CD14-positive monocyte (primary cell): Measurements from ENCODE around the gene F13A1. TPM values are rescaled to one million over a fixed set of nuclear protein-coding genes. Genes with fewer than 3 reads are reported as not detected.

ENCODE experiments used
- DNase-seq, 3 donors: peaks; one replicate each; pipeline ENCODE4 v3.0.0-alpha.2; 2011 to 2022
- H2AFZ ChIP-seq: 2 replicates; pipeline ENCODE4 v1.6.0; 2012; ENCODE audit warnings: mild to moderate bottlenecking, low read depth, low read length, inconsistent platforms; ENCODE audit not compliant: insufficient read depth, poor library complexity, severe bottlenecking
- H3K27ac ChIP-seq, 2 donors: 1 replicate in 1 of 2; 2 replicates in 1 of 2; pipeline ENCODE4 v1.5.1; 2012 to 2013; ENCODE audit warnings: low read length in 2 of 2, control low read depth in 1 of 2, inconsistent platforms in 1 of 2, low read depth in 1 of 2, mild to moderate bottlenecking in 1 of 2
- H3K27me3 ChIP-seq, 2 donors: one replicate each; pipeline versions ENCODE4 v1.6.0 to v1.6.1; 2011 to 2013; ENCODE audit warnings: low read length in 2 of 2; ENCODE audit not compliant: control insufficient read depth in 2 of 2, insufficient read depth in 2 of 2
- H3K36me3 ChIP-seq, 2 donors: replicated peaks in 1 of 2; 1 replicate in 1 of 2; 2 replicates in 1 of 2; pipeline versions ENCODE4 v1.5.1 to v1.6.1; 2012 to 2013; ENCODE audit warnings: low read length in 2 of 2, control low read depth in 1 of 2, inconsistent platforms in 1 of 2, mild to moderate bottlenecking in 1 of 2; ENCODE audit not compliant: insufficient read depth in 2 of 2, control insufficient read depth in 1 of 2
- H3K4me1 ChIP-seq, 2 donors: 1 replicate in 1 of 2; 2 replicates in 1 of 2; pipeline versions ENCODE4 v1.5.1 to v1.6.1; 2012 to 2013; ENCODE audit warnings: low read length in 2 of 2, control low read depth in 1 of 2, inconsistent platforms in 1 of 2, mild to moderate bottlenecking in 1 of 2, moderate library complexity in 1 of 2; ENCODE audit not compliant: insufficient read depth in 2 of 2, control insufficient read depth in 1 of 2
- H3K4me2 ChIP-seq: replicated peaks from 2 replicates; pipeline ENCODE3; 2012; ENCODE audit warnings: low read length, moderate library complexity, mild to moderate bottlenecking; ENCODE audit not compliant: poor library complexity, severe bottlenecking; ENCODE audit errors: extremely low read depth
- H3K4me3 ChIP-seq, 3 experiments: fragments of 200-600 bp in 1 of 3; sonication (generic) in 1 of 3; replicated peaks in 1 of 3; 1 replicate in 2 of 3; 2 replicates in 1 of 3; pipeline ENCODE4 v1.5.1; 2011 to 2013; ENCODE audit warnings: low read length in 3 of 3, mild to moderate bottlenecking in 3 of 3, control low read depth in 2 of 3, low read depth in 2 of 3, inconsistent platforms in 1 of 3, moderate library complexity in 1 of 3
- H3K79me2 ChIP-seq: 2 replicates; pipeline ENCODE4 v1.6.0; 2012; ENCODE audit warnings: mild to moderate bottlenecking, control low read depth, inconsistent platforms, low read length, moderate library complexity; ENCODE audit not compliant: insufficient read depth
- H3K9ac ChIP-seq: 2 replicates; pipeline ENCODE4 v1.6.0; 2017; ENCODE audit warnings: low read length, mild to moderate bottlenecking; ENCODE audit not compliant: insufficient read depth, poor library complexity, severe bottlenecking
- H3K9me3 ChIP-seq, 2 donors: replicated peaks in 1 of 2; 1 replicate in 1 of 2; 2 replicates in 1 of 2; pipeline versions ENCODE4 v1.5.1 to v1.6.1; 2012 to 2013; ENCODE audit warnings: low read length in 2 of 2, control low read depth in 1 of 2; ENCODE audit not compliant: control insufficient read depth in 1 of 2, insufficient read depth in 1 of 2
- H4K20me1 ChIP-seq: 2 replicates; pipeline ENCODE4 v1.6.0; 2012; ENCODE audit warnings: mild to moderate bottlenecking, low read length, control low read depth, moderate library complexity; ENCODE audit not compliant: insufficient read depth
- H3K27ac Mint-ChIP-seq, 7 donors: one replicate each; pipeline ENCODE4 v1.8.0; 2020; ENCODE audit warnings: mild to moderate bottlenecking in 7 of 7, mixed read lengths in 7 of 7, moderate library complexity in 6 of 7, inconsistent platforms in 2 of 7
- H3K27me3 Mint-ChIP-seq, 3 donors: one replicate each; pipeline ENCODE4 v1.8.0; 2021 to 2022; ENCODE audit warnings: low read depth in 3 of 3, mild to moderate bottlenecking in 3 of 3, mixed read lengths in 3 of 3, moderate library complexity in 3 of 3, inconsistent platforms in 1 of 3
- H3K36me3 Mint-ChIP-seq, 2 donors: one replicate each; pipeline ENCODE4 v1.8.0; 2020; ENCODE audit warnings: mixed read lengths in 2 of 2, inconsistent platforms in 1 of 2, mild to moderate bottlenecking in 1 of 2
- H3K4me1 Mint-ChIP-seq: one replicate; pipeline ENCODE4 v1.8.0; 2020; ENCODE audit warnings: mild to moderate bottlenecking, mixed read lengths
- H3K4me3 Mint-ChIP-seq, 2 donors: one replicate each; pipeline ENCODE4 v1.8.0; 2020; ENCODE audit warnings: mild to moderate bottlenecking in 2 of 2, mixed read lengths in 2 of 2, moderate library complexity in 1 of 2
- H3K9me3 Mint-ChIP-seq, 7 donors: one replicate each; pipeline ENCODE4 v1.8.0; 2020 to 2022; ENCODE audit warnings: mixed read lengths in 7 of 7, mild to moderate bottlenecking in 6 of 7, moderate library complexity in 6 of 7, inconsistent platforms in 2 of 7
- CTCF ChIP-seq: fragments of 200-600 bp; IDR thresholded peaks from one replicate; pipeline ENCODE4 v1.8.0; 2022; ENCODE audit warnings: antibody characterized with exemption, mild to moderate bottlenecking
- WGBS: methylation state at CpG from one replicate; pipeline ENCODE4 v1.1.5; 2013; ENCODE audit warnings: missing lambda C conversion rate; ENCODE audit not compliant: insufficient coverage; 5-methylcytosine and 5-hydroxymethylcytosine counted together
- intact Hi-C, 2 donors: fragments of 100-400 bp; cut with micrococcal nuclease; formaldehyde crosslinking; loops; one replicate each; pipeline versions ENCODE4 v1.15.0 to v1.15.1; 2023
- polyA plus RNA-seq, 3 donors: library from polyadenylated mRNA; depleted of rRNA in 1 of 3; unstranded in 2 of 3; stranded (reverse) in 1 of 3; fragments of 300-500 nt in 2 of 3; fragments of >200 nt in 1 of 3; fragmentation: Illumina TruSeq in 2 of 3; gene quantifications; 1 replicate in 2 of 3; 2 replicates in 1 of 3; pipeline ENCODE4 v1.2.3, GENCODE V29; 2012 to 2021

Gene F13A1
- polyA plus RNA-seq, 3 donors, result 49.0 to 136 (median 105) TPM

DNA sequence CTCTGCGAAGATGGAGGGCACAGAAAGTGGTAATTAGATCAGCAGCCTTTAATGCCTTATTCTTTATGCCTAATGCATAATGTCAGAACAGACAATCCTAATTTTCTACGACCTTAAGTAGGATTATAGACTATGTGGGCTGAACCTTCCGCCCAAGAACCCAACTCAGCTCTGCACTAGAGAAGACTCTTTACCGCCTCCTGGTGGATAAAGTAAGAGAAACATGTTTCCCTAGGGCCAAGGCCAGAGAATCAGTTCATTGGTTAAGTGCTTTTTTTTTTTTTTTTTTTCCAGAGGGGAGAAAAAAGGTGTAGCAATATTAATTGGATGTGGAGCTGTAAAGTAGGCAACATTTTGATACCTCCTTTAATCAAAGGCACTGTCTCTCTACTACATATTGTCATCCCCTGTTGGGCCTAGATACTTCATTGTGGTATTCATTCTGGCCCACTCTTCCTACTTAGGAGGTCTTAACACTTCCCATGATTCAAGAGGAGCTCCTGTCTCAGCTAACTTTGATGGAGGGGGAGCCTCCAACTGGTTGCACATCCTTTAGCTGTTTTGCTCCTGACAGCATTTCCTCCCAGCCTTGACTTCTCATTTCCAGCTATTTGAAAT is 188.9 kb downstream of the F13A1 start:
- H3K36me3 Mint-ChIP-seq, result no peaks in the 10 kb centered on the region
- WGBS, result no CpG with 5 or more reads among the region's 4 CpGs
- H3K27me3 ChIP-seq, result no peaks in the 10 kb centered on the region

DNA sequence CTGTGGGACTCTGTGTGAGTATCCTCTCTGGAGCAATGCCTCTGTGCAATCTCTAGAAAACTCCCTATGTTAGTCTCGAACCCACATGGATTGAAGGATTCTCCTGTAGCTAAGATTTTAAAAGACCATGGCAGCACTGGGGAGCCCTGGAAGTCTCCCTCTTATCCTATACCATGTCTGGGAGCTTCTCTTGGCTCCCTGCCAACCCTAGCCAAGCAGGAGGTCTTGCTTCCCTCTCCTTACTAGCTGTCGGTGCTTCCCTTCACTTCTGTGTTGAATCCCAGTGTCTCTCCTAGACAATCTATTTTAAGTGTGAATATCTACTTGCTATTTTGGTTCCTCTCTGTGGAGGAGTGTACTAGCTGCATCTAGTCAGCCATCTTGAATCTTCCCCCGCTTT is 195.0 kb downstream of the F13A1 start:
- Histone ChIP-seq H3K27me3 (no peaks in the 10 kb centered on the region), H3K4me1 (no peaks in the 10 kb centered on the region), H3K36me3 (no peaks in the 10 kb centered on the region), H3K9me3 (no peaks in the 10 kb centered on the region), H3K79me2 (no peaks in the 10 kb centered on the region), H2AFZ (no peak overlapping the region), H3K9ac (no peak overlapping the region), H3K4me2 (no peak overlapping the region), H4K20me1 (no peaks in the 10 kb centered on the region), H3K4me3 (no peak overlapping the region), H3K27ac (no peak overlapping the region)
- Mint-ChIP-seq H3K9me3 (peaks cover 0 to 5% (median 2%) of the 10 kb centered on the region in 7 donors), H3K4me3 (no peak overlapping the region), H3K27me3 (peaks cover 0 to 6% (median 3%) of the 10 kb centered on the region in 3 donors), H3K27ac (no peak overlapping the region), H3K4me1 (peaks cover 2% of the 10 kb centered on the region), H3K36me3 (no peaks in the 10 kb centered on the region)
- no peak for TF ChIP-seq CTCF
- DNase-seq, result no peak
- intact Hi-C loops, result no loop called here
- 100% methylated on average over 2 of the region's 3 CpGs for WGBS

More for the DNA sequence above, 188.9 kb downstream of the F13A1 start:
- H3K9me3 ChIP-seq, result no peaks in the 10 kb centered on the region
- no peaks in the 10 kb centered on the region for H3K4me1 ChIP-seq
- peaks cover 0 to 6% (median 5%) of the 10 kb centered on the region in 3 donors for H3K27me3 Mint-ChIP-seq
- H3K4me1 Mint-ChIP-seq, result peaks cover 2% of the 10 kb centered on the region
- no peak overlapping the region for H3K9ac ChIP-seq
- H3K27ac ChIP-seq, result no peak overlapping the region
- TF ChIP-seq CTCF, result peak; percentile 64
- H3K4me3 ChIP-seq, result no peak overlapping the region
- H3K79me2 ChIP-seq, result no peaks in the 10 kb centered on the region
- H2AFZ ChIP-seq, result no peak overlapping the region
- H3K9me3 Mint-ChIP-seq, result no peaks in the 10 kb centered on the region
- H3K36me3 ChIP-seq, result no peaks in the 10 kb centered on the region
- DNase-seq, result peak in 2 of 3 donors; percentile 7 to 21
- intact Hi-C loops, result no loop called here
- no peaks in the 10 kb centered on the region for H4K20me1 ChIP-seq
- H3K4me2 ChIP-seq, result no peak overlapping the region
- H3K27ac Mint-ChIP-seq, result no peak overlapping the region
- no peak overlapping the region for H3K4me3 Mint-ChIP-seq
